H1 (cell line): ENCODE measurements around the gene LAMC3. TPM values are rescaled to one million over a fixed set of nuclear protein-coding genes. Genes with fewer than 3 reads are reported as not detected.

Source experiments
- ATF3 ChIP-seq: IDR thresholded peaks from 2 replicates; pipeline ENCODE4 v1.6.1; 2011; ENCODE audit warnings: low read depth, mild to moderate bottlenecking, low read length; ENCODE audit not compliant: insufficient read depth
- BACH1 ChIP-seq: IDR thresholded peaks from 2 replicates; pipeline ENCODE4 v1.6.1; 2012; ENCODE audit warnings: low read length, improper control_type of control experiment
- CBX5 ChIP-seq: fragments of 300-800, 300-1000 bp; sonication (generic); IDR thresholded peaks from 2 replicates; pipeline ENCODE4 v1.7.1; 2016; ENCODE audit warnings: antibody characterized with exemption, low read length, low read depth
- CHD7 ChIP-seq: fragments of 300-600 bp; sonication (generic); IDR thresholded peaks from 2 replicates; pipeline ENCODE4 v1.7.1; 2012; ENCODE audit warnings: low read length, moderate library complexity, mild to moderate bottlenecking, inconsistent platforms; ENCODE audit not compliant: insufficient replicate concordance
- EGR1 ChIP-seq: IDR thresholded peaks from 2 replicates; pipeline ENCODE4 v1.6.1; 2011; ENCODE audit warnings: low read depth, low read length, borderline replicate concordance
- HDAC2 ChIP-seq, 2 experiments: fragments of 300-600 bp in 1 of 2; sonication (generic) in 1 of 2; IDR thresholded peaks; 2 replicates each; pipeline ENCODE4 v1.6.1; 2011 to 2012; ENCODE audit warnings: low read depth in 2 of 2, low read length in 2 of 2, mild to moderate bottlenecking in 2 of 2, moderate library complexity in 2 of 2, borderline replicate concordance in 1 of 2, inconsistent platforms in 1 of 2
- RBBP5 ChIP-seq: IDR thresholded peaks from 2 replicates; pipeline ENCODE4 v1.7.1; 2012; ENCODE audit warnings: low read depth, mild to moderate bottlenecking, inconsistent platforms, low read length, moderate library complexity, borderline replicate concordance
- polyA plus RNA-seq, 7 experiments: library from polyadenylated mRNA; depleted of rRNA in 3 of 7; stranded (reverse) in 5 of 7; unstranded in 2 of 7; fragments of >200 nt in 5 of 7; fragments of 200-250 nt in 2 of 7; gene quantifications; 1 replicate in 5 of 7; 2 replicates in 1 of 7; 4 replicates in 1 of 7; pipeline versions ENCODE4 v1.2.1 to v1.2.3, GENCODE V29; 2011 to 2013; ENCODE audit warnings: missing spikeins in 2 of 7, mixed read lengths in 2 of 7
- total RNA-seq: library from RNA; stranded (reverse); fragmentation: NEBNext Ultra II Directional; extraction: Animal tissue kit (Norgen Biotek cat#: 25700); gene quantifications from 2 replicates; pipeline ENCODE4 v1.2.1, GENCODE V29; 2021

Gene LAMC3
- total and polyA plus RNA-seq, 2 of the 8 experiments (the other 6 are each of a cell fraction or from before 2014, with no cell fraction given): 9.3 to 12.3 TPM

GRCh38 chr9:131048820-131049219, 39.8 kb downstream of the LAMC3 start (continued):
- TF ChIP-seq CHD7: no peak
- no peak for TF ChIP-seq ATF3
- TF ChIP-seq HDAC2 (IDR thresholded peaks at IDR 0.05; ENCODE audit: borderline replicate concordance in 1 of 2, low read depth in 2 of 2, low read length in 2 of 2): no peak
- TF ChIP-seq BACH1: no peak
- no peak for TF ChIP-seq RBBP5
- no peak for TF ChIP-seq EGR1
- no peak for TF ChIP-seq CBX5
